Testis (tissue), 2 donors: ENCODE results near the gene LPCAT3.

Source experiments
- POLR2A ChIP-seq: fragments of 450-650 bp; IDR thresholded peaks from one replicate; pipeline ENCODE4 v1.6.1; 2017; ENCODE audit warnings: antibody characterized with exemption, mild to moderate bottlenecking, moderate library complexity
- TF ChIP-seq, protein P1 (sequence below), 3 experiments: fragments of 450-650 bp in 2 of 3; fragments of 200-600 bp in 1 of 3; sonication (generic) in 1 of 3; IDR thresholded peaks; one replicate each; pipeline ENCODE4 v1.5.1; 2016 to 2019; ENCODE audit warnings: antibody characterized with exemption in 3 of 3, mild to moderate bottlenecking in 2 of 3, moderate library complexity in 1 of 3

DNA sequence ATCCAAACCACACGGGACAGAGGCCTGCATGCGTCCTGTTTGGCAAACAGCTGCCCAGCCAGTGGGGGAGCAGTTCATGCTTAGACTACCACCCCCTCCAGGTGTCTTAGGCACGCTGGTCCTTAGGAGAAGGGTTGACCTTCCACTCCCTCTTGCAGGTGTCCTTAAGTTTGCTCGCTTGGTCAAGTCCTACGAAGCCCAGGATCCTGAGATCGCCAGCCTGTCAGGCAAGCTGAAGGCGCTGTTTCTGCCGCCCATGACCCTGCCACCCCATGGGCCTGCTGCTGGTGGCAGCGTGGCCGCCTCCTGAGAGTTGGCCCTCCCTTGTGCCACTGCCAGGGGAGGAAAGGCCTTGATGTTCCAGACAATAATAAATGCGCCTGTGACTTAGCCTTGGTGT is 72.7 kb downstream of the LPCAT3 start:
- no peak for TF ChIP-seq POLR2A
- TF ChIP-seq, protein P1, sequence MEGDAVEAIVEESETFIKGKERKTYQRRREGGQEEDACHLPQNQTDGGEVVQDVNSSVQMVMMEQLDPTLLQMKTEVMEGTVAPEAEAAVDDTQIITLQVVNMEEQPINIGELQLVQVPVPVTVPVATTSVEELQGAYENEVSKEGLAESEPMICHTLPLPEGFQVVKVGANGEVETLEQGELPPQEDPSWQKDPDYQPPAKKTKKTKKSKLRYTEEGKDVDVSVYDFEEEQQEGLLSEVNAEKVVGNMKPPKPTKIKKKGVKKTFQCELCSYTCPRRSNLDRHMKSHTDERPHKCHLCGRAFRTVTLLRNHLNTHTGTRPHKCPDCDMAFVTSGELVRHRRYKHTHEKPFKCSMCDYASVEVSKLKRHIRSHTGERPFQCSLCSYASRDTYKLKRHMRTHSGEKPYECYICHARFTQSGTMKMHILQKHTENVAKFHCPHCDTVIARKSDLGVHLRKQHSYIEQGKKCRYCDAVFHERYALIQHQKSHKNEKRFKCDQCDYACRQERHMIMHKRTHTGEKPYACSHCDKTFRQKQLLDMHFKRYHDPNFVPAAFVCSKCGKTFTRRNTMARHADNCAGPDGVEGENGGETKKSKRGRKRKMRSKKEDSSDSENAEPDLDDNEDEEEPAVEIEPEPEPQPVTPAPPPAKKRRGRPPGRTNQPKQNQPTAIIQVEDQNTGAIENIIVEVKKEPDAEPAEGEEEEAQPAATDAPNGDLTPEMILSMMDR (IDR thresholded peaks at IDR 0.05): no peak
